K562 (cell line): ENCODE data around the gene OSGEP. TPM values are rescaled to one million over a fixed set of nuclear protein-coding genes. Genes with fewer than 3 reads are reported as not detected.

Experiments
- BRCA1 ChIP-seq, 2 experiments: fragments of 450-650 bp in 1 of 2; sonication (generic) in 1 of 2; formaldehyde crosslinking in 1 of 2; IDR thresholded peaks; 2 replicates each; pipeline versions ENCODE4 v1.5.0 to v1.6.1; 2017 to 2020; ENCODE audit warnings: mild to moderate bottlenecking in 1 of 2, missing genetic modification reagents in 1 of 2
- EP400 ChIP-seq: fragments of 450-650 bp; IDR thresholded peaks from 2 replicates; pipeline ENCODE4 v1.6.1; 2017; ENCODE audit warnings: antibody characterized with exemption, mild to moderate bottlenecking, moderate library complexity
- HDAC2 ChIP-seq: fragments of 450-650 bp; IDR thresholded peaks from 2 replicates; pipeline ENCODE4 v1.6.1; 2016; ENCODE audit warnings: mild to moderate bottlenecking
- KLF1 ChIP-seq: fragments of 450-650 bp; IDR thresholded peaks from 2 replicates; pipeline ENCODE4 v1.6.1; 2016; ENCODE audit warnings: missing genetic modification characterization, missing compliant biosample characterization
- MNT ChIP-seq, 2 experiments: fragments of 450-650 bp; conservative IDR thresholded peaks; 2 replicates each; pipeline ENCODE4 v1.6.1; 2017; ENCODE audit warnings: mild to moderate bottlenecking in 2 of 2, moderate library complexity in 2 of 2
- NFRKB ChIP-seq: fragments of 450-650 bp; IDR thresholded peaks from 2 replicates; pipeline ENCODE4 v1.6.1; 2016; ENCODE audit warnings: low read depth
- PHF8 ChIP-seq: fragments of 200-600 bp; sonication (generic); IDR thresholded peaks from 2 replicates; pipeline ENCODE4 v1.6.1; 2012; ENCODE audit warnings: mixed run types, mild to moderate bottlenecking, inconsistent platforms, low read length, moderate library complexity, borderline replicate concordance
- SUPT5H ChIP-seq: fragments of 450-650 bp; IDR thresholded peaks from 2 replicates; pipeline ENCODE4 v1.6.1; 2016
- ZBTB11 ChIP-seq, 3 experiments: fragments of 200-800 bp in 1 of 3; fragments of 250-450 bp in 1 of 3; fragments of 450-650 bp in 1 of 3; sonication (Bioruptor Pico) in 1 of 3; sonication (Bioruptor generic) in 1 of 3; formaldehyde crosslinking in 1 of 3; IDR thresholded peaks; 2 replicates each; pipeline versions ENCODE4 v1.6.1 to v1.8.0; 2016 to 2022; ENCODE audit warnings: mild to moderate bottlenecking in 2 of 3, missing genetic modification characterization in 2 of 3, missing compliant biosample characterization in 1 of 3, moderate library complexity in 1 of 3
- ZBTB17 ChIP-seq: fragments of 450-650 bp; formaldehyde crosslinking; IDR thresholded peaks from 2 replicates; pipeline ENCODE4 v1.4.0; 2020; ENCODE audit warnings: mild to moderate bottlenecking
- ZNF584 ChIP-seq: fragments of 200-800 bp; sonication (Bioruptor generic); IDR thresholded peaks from 2 replicates; pipeline ENCODE4 v1.6.1; 2016; ENCODE audit warnings: low read depth, mild to moderate bottlenecking, missing genetic modification characterization, missing compliant biosample characterization
- ZNF589 ChIP-seq: fragments of 200-800 bp; sonication (Bioruptor generic); IDR thresholded peaks from 2 replicates; pipeline ENCODE4 v1.6.1; 2016; ENCODE audit warnings: low read depth, missing genetic modification characterization, missing compliant biosample characterization
- ZNF639 ChIP-seq, 2 experiments: fragments of 200-800 bp in 1 of 2; sonication (Bioruptor generic) in 1 of 2; sonication (generic) in 1 of 2; formaldehyde crosslinking in 1 of 2; IDR thresholded peaks in 1 of 2; conservative IDR thresholded peaks in 1 of 2; 2 replicates each; pipeline versions ENCODE4 v1.5.0 to v1.6.1; 2016 to 2020; ENCODE audit warnings: missing compliant biosample characterization in 1 of 2, missing genetic modification characterization in 1 of 2, missing genetic modification reagents in 1 of 2
- polyA plus RNA-seq, 8 experiments: library from polyadenylated mRNA; depleted of rRNA in 4 of 8; stranded (reverse) in 5 of 8; unstranded in 3 of 8; fragments of >200 nt; fragmentation: Nextera tagmentation in 2 of 8; fragmentation: Illumina TruSeq in 1 of 8; extraction: Ambion mirVana in 2 of 8; extraction: Trizol in 1 of 8; gene quantifications; 2 replicates each; pipeline versions ENCODE4 v1.2.1 to v1.2.3, GENCODE V29; 2011 to 2014; ENCODE audit warnings: inconsistent platforms in 1 of 8, missing spikeins in 1 of 8
- total RNA-seq, 7 experiments: library from RNA; depleted of rRNA in 6 of 7; stranded (reverse); fragments of >200 nt in 6 of 7; fragmentation: Illumina TruSeq in 2 of 7; extraction: Trizol in 2 of 7; gene quantifications; 2 replicates each; pipeline versions ENCODE4 v1.2.1 to v1.2.3, GENCODE V29; 2011 to 2021; ENCODE audit warnings: low replicate concordance in 1 of 7
- TF ChIP-seq, protein P1 (sequence below): fragments of 450-650 bp; IDR thresholded peaks from 2 replicates; pipeline ENCODE4 v1.6.1; 2017; ENCODE audit warnings: antibody characterized with exemption, mild to moderate bottlenecking

Gene OSGEP
- total and polyA plus RNA-seq, 9 of the 15 experiments (the other 6 are each of a cell fraction or from before 2014, with no cell fraction given), result 32.1 to 59.2 (median 44.1) TPM

DNA sequence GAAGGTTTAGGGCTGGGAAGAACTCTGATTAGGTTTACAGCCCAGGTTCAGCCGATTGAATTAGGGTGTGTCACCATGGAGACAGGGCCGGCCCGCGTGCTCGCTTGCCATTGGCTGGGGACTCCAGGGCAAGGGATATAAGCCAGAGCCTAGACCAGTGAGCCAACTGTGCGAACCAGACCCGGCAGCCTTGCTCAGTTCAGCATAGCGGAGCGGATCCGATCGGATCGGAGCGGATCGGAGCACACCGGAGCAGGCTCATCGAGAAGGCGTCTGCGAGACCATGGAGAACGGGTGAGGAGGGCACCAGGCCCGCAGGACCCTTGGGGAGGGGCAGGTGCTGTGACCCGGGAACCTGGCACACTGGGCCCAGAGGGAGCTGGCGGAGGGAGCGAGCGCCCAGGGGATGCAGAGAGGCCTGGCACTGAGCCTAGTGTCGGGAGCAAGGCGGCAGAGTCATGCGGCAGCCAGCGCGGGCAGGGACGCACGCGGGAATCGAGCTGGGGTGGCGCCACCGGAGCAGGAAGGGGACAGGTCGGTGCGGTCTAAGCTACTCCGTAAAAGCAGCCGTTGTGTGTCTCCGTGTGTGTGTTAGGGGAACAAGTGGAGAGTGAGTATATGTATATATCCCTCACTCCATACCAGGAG lies 14.8 kb upstream of the OSGEP start, which contains the start of gene PNP (continued):
- no peak for TF ChIP-seq ZNF639 (CRISPR knock-in tag; conservative IDR thresholded peaks at IDR 0.05 in 1 of 2, IDR thresholded peaks at IDR 0.05 in 1 of 2)
- TF ChIP-seq MNT (conservative IDR thresholded peaks at IDR 0.05), result peak; percentile 59 to 67; a peak in 3 of 4 replicates
- no peak for TF ChIP-seq BRCA1 (IDR thresholded peaks at IDR 0.05)
- TF ChIP-seq BRCA1 (CRISPR knock-in tag; IDR thresholded peaks at IDR 0.05), result 0 out of 2 replicates have a peak, but pooled peaks have one; percentile 48
- TF ChIP-seq EP400, result peak; percentile 87
- TF ChIP-seq ZNF589 (CRISPR knock-in tag), result no peak
- TF ChIP-seq SUPT5H, result peak; percentile 98
- TF ChIP-seq HDAC2, result peak; percentile 41; the same call in 1 of the 2 replicates
- TF ChIP-seq, protein P1, sequence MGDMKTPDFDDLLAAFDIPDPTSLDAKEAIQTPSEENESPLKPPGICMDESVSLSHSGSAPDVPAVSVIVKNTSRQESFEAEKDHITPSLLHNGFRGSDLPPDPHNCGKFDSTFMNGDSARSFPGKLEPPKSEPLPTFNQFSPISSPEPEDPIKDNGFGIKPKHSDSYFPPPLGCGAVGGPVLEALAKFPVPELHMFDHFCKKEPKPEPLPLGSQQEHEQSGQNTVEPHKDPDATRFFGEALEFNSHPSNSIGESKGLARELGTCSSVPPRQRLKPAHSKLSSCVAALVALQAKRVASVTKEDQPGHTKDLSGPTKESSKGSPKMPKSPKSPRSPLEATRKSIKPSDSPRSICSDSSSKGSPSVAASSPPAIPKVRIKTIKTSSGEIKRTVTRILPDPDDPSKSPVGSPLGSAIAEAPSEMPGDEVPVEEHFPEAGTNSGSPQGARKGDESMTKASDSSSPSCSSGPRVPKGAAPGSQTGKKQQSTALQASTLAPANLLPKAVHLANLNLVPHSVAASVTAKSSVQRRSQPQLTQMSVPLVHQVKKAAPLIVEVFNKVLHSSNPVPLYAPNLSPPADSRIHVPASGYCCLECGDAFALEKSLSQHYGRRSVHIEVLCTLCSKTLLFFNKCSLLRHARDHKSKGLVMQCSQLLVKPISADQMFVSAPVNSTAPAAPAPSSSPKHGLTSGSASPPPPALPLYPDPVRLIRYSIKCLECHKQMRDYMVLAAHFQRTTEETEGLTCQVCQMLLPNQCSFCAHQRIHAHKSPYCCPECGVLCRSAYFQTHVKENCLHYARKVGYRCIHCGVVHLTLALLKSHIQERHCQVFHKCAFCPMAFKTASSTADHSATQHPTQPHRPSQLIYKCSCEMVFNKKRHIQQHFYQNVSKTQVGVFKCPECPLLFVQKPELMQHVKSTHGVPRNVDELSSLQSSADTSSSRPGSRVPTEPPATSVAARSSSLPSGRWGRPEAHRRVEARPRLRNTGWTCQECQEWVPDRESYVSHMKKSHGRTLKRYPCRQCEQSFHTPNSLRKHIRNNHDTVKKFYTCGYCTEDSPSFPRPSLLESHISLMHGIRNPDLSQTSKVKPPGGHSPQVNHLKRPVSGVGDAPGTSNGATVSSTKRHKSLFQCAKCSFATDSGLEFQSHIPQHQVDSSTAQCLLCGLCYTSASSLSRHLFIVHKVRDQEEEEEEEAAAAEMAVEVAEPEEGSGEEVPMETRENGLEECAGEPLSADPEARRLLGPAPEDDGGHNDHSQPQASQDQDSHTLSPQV, result 0 out of 2 replicates have a peak, but pooled peaks have one; percentile 14
- no peak for TF ChIP-seq KLF1 (tag)
- peak; percentile 91 for TF ChIP-seq PHF8
- TF ChIP-seq ZBTB11 (CRISPR knock-in tag; IDR thresholded peaks at IDR 0.05), result peak in 1 of 3 experiments; percentile 36; a peak in 2 of 6 replicates
- TF ChIP-seq ZBTB17, result 0 out of 2 replicates have a peak, but pooled peaks have one; percentile 29
- TF ChIP-seq NFRKB, result 0 out of 2 replicates have a peak, but pooled peaks have one; percentile 49
- no peak for TF ChIP-seq ZNF584 (CRISPR knock-in tag)
